ENCODE results near the gene EHF.

- TF ChIP-seq POLR2A (IDR thresholded peaks at IDR 0.05) (no peak), CTCF (IDR thresholded peaks at IDR 0.05) (no peak)
Measured at GRCh38 chr11:34630544-34630943, 9.7 kb downstream of the EHF start.

Measured in body of pancreas (tissue), 4 donors.